Measurements from ENCODE around the gene SIL1.

Gene SIL1

GRCh38 chr5:139150367-139150999 lies 47.7 kb downstream of the SIL1 start:
- H3K4me1 ChIP-seq (ENCODE audit: control insufficient read depth, low read length): no peaks in the 10 kb centered on the region
- no peaks in the 10 kb centered on the region for H3K9me2 ChIP-seq (replicated peaks; ENCODE audit: control insufficient read depth, low read length)
- H3F3A ChIP-seq (ENCODE audit: control insufficient read depth, insufficient read depth): no peaks in the 10 kb centered on the region
- H3K4me3 ChIP-seq (ENCODE audit: low read length): no peak overlapping the region
- no peak for TF ChIP-seq EZH2phosphoT487 (IDR thresholded peaks at IDR 0.05; ENCODE audit: borderline replicate concordance, low read length)
- TF ChIP-seq CTCF (IDR thresholded peaks at IDR 0.05; ENCODE audit: low read depth, low read length, poor library complexity, severe bottlenecking): no peak
- no peaks in the 10 kb centered on the region for H3K79me2 ChIP-seq (ENCODE audit: control insufficient read depth, low read length)
- no peaks in the 10 kb centered on the region for H3K27me3 ChIP-seq (ENCODE audit: control insufficient read depth, low read length)
- H3K9me3 ChIP-seq (ENCODE audit: control insufficient read depth, insufficient read depth, low read length): no peaks in the 10 kb centered on the region
- H3K27ac ChIP-seq (ENCODE audit: low read depth, low read length): no peak overlapping the region
- H3K36me3 ChIP-seq (ENCODE audit: control insufficient read depth, low read length): no peaks in the 10 kb centered on the region
- H4K20me1 ChIP-seq (ENCODE audit: control insufficient read depth, insufficient read depth, low read depth, low read length): 0 out of 2 replicates have a peak, but pooled peaks cover 2% of the 10 kb centered on the region
- no peak overlapping the region for H3K4me2 ChIP-seq (ENCODE audit: low read length)

DNA sequence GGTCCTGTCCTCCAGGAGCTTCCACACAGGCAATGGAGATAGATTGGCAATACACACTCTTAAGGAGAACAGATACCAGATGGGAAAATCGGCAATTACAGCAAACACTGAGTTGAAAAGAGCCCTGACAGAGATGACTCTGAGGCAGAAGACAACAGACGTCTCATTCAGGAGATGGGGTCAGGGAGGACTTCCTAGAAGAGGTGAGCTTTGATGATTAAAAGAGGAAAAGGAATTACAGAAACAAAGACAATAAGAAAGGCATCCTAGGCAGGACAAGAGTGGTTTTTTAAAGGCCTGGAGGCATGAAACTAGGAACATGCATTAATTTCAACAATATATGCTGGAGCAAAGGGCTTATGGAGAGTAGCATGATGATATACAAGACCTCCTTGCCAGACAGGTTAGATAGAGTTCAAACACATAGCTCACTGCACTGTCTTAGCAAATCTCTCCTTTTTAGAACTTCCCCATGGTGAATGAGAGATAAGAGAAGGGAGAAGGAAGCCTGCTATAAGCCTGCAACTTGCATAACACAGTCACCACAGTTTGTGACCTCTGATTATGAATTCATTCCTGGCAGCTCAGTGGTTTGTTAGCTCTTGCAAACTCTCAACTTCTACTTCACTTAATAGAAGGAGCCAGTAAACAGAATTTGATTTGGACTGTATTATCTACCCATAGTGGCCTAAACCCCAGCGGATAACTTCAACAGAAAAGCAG lies 48.5 kb downstream of the SIL1 start:
- no peak overlapping the region for H3K27ac ChIP-seq (ENCODE audit: low read depth, low read length)
- H3K9me3 ChIP-seq (ENCODE audit: control insufficient read depth, insufficient read depth, low read length): no peaks in the 10 kb centered on the region
- no peaks in the 10 kb centered on the region for H3K9me2 ChIP-seq (replicated peaks; ENCODE audit: control insufficient read depth, low read length)
- H3K4me2 ChIP-seq (ENCODE audit: low read length): no peak overlapping the region
- H3K36me3 ChIP-seq (ENCODE audit: control insufficient read depth, low read length): no peaks in the 10 kb centered on the region
- no peaks in the 10 kb centered on the region for H3K79me2 ChIP-seq (ENCODE audit: control insufficient read depth, low read length)
- H3K27me3 ChIP-seq (ENCODE audit: control insufficient read depth, low read length): no peaks in the 10 kb centered on the region
- H3K4me1 ChIP-seq (ENCODE audit: control insufficient read depth, low read length): no peaks in the 10 kb centered on the region
- 0 out of 2 replicates have a peak, but pooled peaks cover 2% of the 10 kb centered on the region for H4K20me1 ChIP-seq (ENCODE audit: control insufficient read depth, insufficient read depth, low read depth, low read length)
- H3F3A ChIP-seq (ENCODE audit: control insufficient read depth, insufficient read depth): no peaks in the 10 kb centered on the region
- TF ChIP-seq EZH2phosphoT487 (IDR thresholded peaks at IDR 0.05; ENCODE audit: borderline replicate concordance, low read length): no peak
- no peak for TF ChIP-seq CTCF (IDR thresholded peaks at IDR 0.05; ENCODE audit: low read depth, low read length, poor library complexity, severe bottlenecking)
- no peak overlapping the region for H3K4me3 ChIP-seq (ENCODE audit: low read length)

GRCh38 chr5:139148986-139149385 lies 49.2 kb downstream of the SIL1 start:
- no peaks in the 10 kb centered on the region for H3K27me3 ChIP-seq (ENCODE audit: control insufficient read depth, low read length)
- no peaks in the 10 kb centered on the region for H3F3A ChIP-seq (ENCODE audit: control insufficient read depth, insufficient read depth)
- TF ChIP-seq CTCF (IDR thresholded peaks at IDR 0.05; ENCODE audit: low read depth, low read length, poor library complexity, severe bottlenecking): no peak
- TF ChIP-seq EZH2phosphoT487 (IDR thresholded peaks at IDR 0.05; ENCODE audit: borderline replicate concordance, low read length): no peak
- no peaks in the 10 kb centered on the region for H3K9me3 ChIP-seq (ENCODE audit: control insufficient read depth, insufficient read depth, low read length)
- H3K27ac ChIP-seq (ENCODE audit: low read depth, low read length): no peak overlapping the region
- H3K4me3 ChIP-seq (ENCODE audit: low read length): no peak overlapping the region
- H3K79me2 ChIP-seq (ENCODE audit: control insufficient read depth, low read length): no peaks in the 10 kb centered on the region
- no peaks in the 10 kb centered on the region for H3K4me1 ChIP-seq (ENCODE audit: control insufficient read depth, low read length)
- H3K9me2 ChIP-seq (replicated peaks; ENCODE audit: control insufficient read depth, low read length): no peaks in the 10 kb centered on the region
- no peaks in the 10 kb centered on the region for H3K36me3 ChIP-seq (ENCODE audit: control insufficient read depth, low read length)
- no peak overlapping the region for H3K4me2 ChIP-seq (ENCODE audit: low read length)
- 0 out of 2 replicates have a peak, but pooled peaks cover 2% of the 10 kb centered on the region for H4K20me1 ChIP-seq (ENCODE audit: control insufficient read depth, insufficient read depth, low read depth, low read length)
